Measurements from ENCODE around the gene RERE.

RERE gene

GRCh38 chr1:8639148-8639547, 178.3 kb downstream of the RERE start:
- no peak overlapping the region for H2BK5ac ChIP-seq (ENCODE audit: low read depth, low read length, poor library complexity)
- H2AK5ac ChIP-seq (ENCODE audit: low read length), result no peak overlapping the region
- H3K79me2 ChIP-seq (ENCODE audit: control insufficient read depth, insufficient read depth, low read length, poor library complexity), result peaks cover 2% of the 10 kb centered on the region
- no peak overlapping the region for H3K14ac ChIP-seq (ENCODE audit: low read length)
- H3K27me3 ChIP-seq (ENCODE audit: insufficient read depth, low read length), result no peaks in the 10 kb centered on the region
- H3K4me3 ChIP-seq (ENCODE audit: low read depth, low read length), result no peak overlapping the region
- no peak overlapping the region for H3K4ac ChIP-seq (ENCODE audit: low read depth, low read length)
- H3K4me1 ChIP-seq (ENCODE audit: control insufficient read depth in 1 of 2, insufficient read depth in 2 of 2, low read length in 2 of 2), result no peaks in the 10 kb centered on the region
- H3K9me3 ChIP-seq (ENCODE audit: insufficient read depth, low read depth, low read length), result no peaks in the 10 kb centered on the region
- no peaks in the 10 kb centered on the region for H3K79me1 ChIP-seq (ENCODE audit: low read length)
- no peak overlapping the region for H4K8ac ChIP-seq (ENCODE audit: low read depth, low read length)
- no peak overlapping the region for H3K9ac ChIP-seq (ENCODE audit: low read length)
- H3K18ac ChIP-seq (ENCODE audit: low read length), result no peak overlapping the region
- H2BK120ac ChIP-seq (ENCODE audit: insufficient read depth, low read length, poor library complexity), result no peak overlapping the region
- H3K23ac ChIP-seq (ENCODE audit: low read length), result no peak overlapping the region
- no peak overlapping the region for H2AFZ ChIP-seq (ENCODE audit: insufficient read depth, low read length, poor library complexity)
- H2BK12ac ChIP-seq (ENCODE audit: low read length), result no peak overlapping the region
- DNase-seq, result no peak
- no CpG with 5 or more reads among the region's 5 CpGs for WGBS (ENCODE audit: extremely low coverage, insufficient coverage, insufficient read length)
- no peak overlapping the region for H4K12ac ChIP-seq (ENCODE audit: low read depth, low read length)
- H3K4me2 ChIP-seq (ENCODE audit: low read length), result no peak overlapping the region
- peaks cover 0 to 1% of the 10 kb centered on the region in 2 experiments for H3K36me3 ChIP-seq (ENCODE audit: control insufficient read depth in 1 of 2, insufficient read depth in 2 of 2, low read length in 2 of 2)
- no peak overlapping the region for H4K91ac ChIP-seq (ENCODE audit: low read depth, low read length)
- H3K27ac ChIP-seq (ENCODE audit: low read depth, low read length), result no peak overlapping the region

- H4K12ac ChIP-seq (ENCODE audit: low read depth, low read length), result no peak overlapping the region
- H2BK120ac ChIP-seq (ENCODE audit: insufficient read depth, low read length, poor library complexity), result no peak overlapping the region
- H3K23ac ChIP-seq (ENCODE audit: low read length), result no peak overlapping the region
- DNase-seq, result no peak
- no peak overlapping the region for H3K18ac ChIP-seq (ENCODE audit: low read length)
- no peak overlapping the region for H3K14ac ChIP-seq (ENCODE audit: low read length)
- no peak overlapping the region for H3K4ac ChIP-seq (ENCODE audit: low read depth, low read length)
- H3K4me2 ChIP-seq (ENCODE audit: low read length), result no peak overlapping the region
- H3K9ac ChIP-seq (ENCODE audit: low read length), result no peak overlapping the region
- H3K36me3 ChIP-seq (ENCODE audit: control insufficient read depth in 1 of 2, insufficient read depth in 2 of 2, low read length in 2 of 2), result peaks cover 0 to 2% of the 10 kb centered on the region in 2 experiments
- no peak overlapping the region for H3K27ac ChIP-seq (ENCODE audit: low read depth, low read length)
- H3K4me3 ChIP-seq (ENCODE audit: low read depth, low read length), result no peak overlapping the region
- no peak overlapping the region for H4K91ac ChIP-seq (ENCODE audit: low read depth, low read length)
- H3K4me1 ChIP-seq (ENCODE audit: control insufficient read depth in 1 of 2, insufficient read depth in 2 of 2, low read length in 2 of 2), result peaks cover 0 to 2% of the 10 kb centered on the region in 2 experiments
- H2AK5ac ChIP-seq (ENCODE audit: low read length), result no peak overlapping the region
- no peak overlapping the region for H2AFZ ChIP-seq (ENCODE audit: insufficient read depth, low read length, poor library complexity)
- H2BK5ac ChIP-seq (ENCODE audit: low read depth, low read length, poor library complexity), result no peak overlapping the region
- H3K9me3 ChIP-seq (ENCODE audit: insufficient read depth, low read depth, low read length), result no peaks in the 10 kb centered on the region
- H4K8ac ChIP-seq (ENCODE audit: low read depth, low read length), result no peak overlapping the region
- no CpG with 5 or more reads among the region's 5 CpGs for whole genome bisulfite sequencing (ENCODE audit: extremely low coverage, insufficient coverage, insufficient read length)
- H3K79me1 ChIP-seq (ENCODE audit: low read length), result no peaks in the 10 kb centered on the region
- H3K79me2 ChIP-seq (ENCODE audit: control insufficient read depth, insufficient read depth, low read length, poor library complexity), result no peaks in the 10 kb centered on the region
- no peaks in the 10 kb centered on the region for H3K27me3 ChIP-seq (ENCODE audit: insufficient read depth, low read length)
- H2BK12ac ChIP-seq (ENCODE audit: low read length), result no peak overlapping the region
Observed at GRCh38 chr1:8633741-8634501, 183.5 kb downstream of the RERE start.

GRCh38 chr1:8632102-8632501, 185.3 kb downstream of the RERE start:
- no peak overlapping the region for H4K91ac ChIP-seq (ENCODE audit: low read depth, low read length)
- WGBS (ENCODE audit: extremely low coverage, insufficient coverage, insufficient read length), result no CpG with 5 or more reads among the region's 4 CpGs
- H3K4me1 ChIP-seq (ENCODE audit: control insufficient read depth in 1 of 2, insufficient read depth in 2 of 2, low read length in 2 of 2), result peaks cover 2 to 7% of the 10 kb centered on the region in 2 experiments
- H4K12ac ChIP-seq (ENCODE audit: low read depth, low read length), result no peak overlapping the region
- H3K23ac ChIP-seq (ENCODE audit: low read length), result no peak overlapping the region
- H3K79me1 ChIP-seq (ENCODE audit: low read length), result no peaks in the 10 kb centered on the region
- H3K36me3 ChIP-seq (ENCODE audit: control insufficient read depth in 1 of 2, insufficient read depth in 2 of 2, low read length in 2 of 2), result peaks cover 0 to 2% of the 10 kb centered on the region in 2 experiments
- H3K27me3 ChIP-seq (ENCODE audit: insufficient read depth, low read length), result no peaks in the 10 kb centered on the region
- no peak overlapping the region for H2BK5ac ChIP-seq (ENCODE audit: low read depth, low read length, poor library complexity)
- no peak overlapping the region for H2AFZ ChIP-seq (ENCODE audit: insufficient read depth, low read length, poor library complexity)
- H3K14ac ChIP-seq (ENCODE audit: low read length), result no peak overlapping the region
- no peak overlapping the region for H3K4me3 ChIP-seq (ENCODE audit: low read depth, low read length)
- H3K9ac ChIP-seq (ENCODE audit: low read length), result no peak overlapping the region
- DNase-seq, result no peak
- no peaks in the 10 kb centered on the region for H3K9me3 ChIP-seq (ENCODE audit: insufficient read depth, low read depth, low read length)
- H2AK5ac ChIP-seq (ENCODE audit: low read length), result no peak overlapping the region
- H2BK12ac ChIP-seq (ENCODE audit: low read length), result no peak overlapping the region
- H4K8ac ChIP-seq (ENCODE audit: low read depth, low read length), result no peak overlapping the region
- no peak overlapping the region for H3K4ac ChIP-seq (ENCODE audit: low read depth, low read length)
- H3K27ac ChIP-seq (ENCODE audit: low read depth, low read length), result no peak overlapping the region
- H3K18ac ChIP-seq (ENCODE audit: low read length), result no peak overlapping the region
- no peak overlapping the region for H3K4me2 ChIP-seq (ENCODE audit: low read length)
- H3K79me2 ChIP-seq (ENCODE audit: control insufficient read depth, insufficient read depth, low read length, poor library complexity), result no peaks in the 10 kb centered on the region
- H2BK120ac ChIP-seq (ENCODE audit: insufficient read depth, low read length, poor library complexity), result no peak overlapping the region

- Histone ChIP-seq H3K79me2 (ENCODE audit: control insufficient read depth, insufficient read depth, low read length, poor library complexity) (no peaks in the 10 kb centered on the region), H2AK5ac (ENCODE audit: low read length) (no peak overlapping the region), H3K18ac (ENCODE audit: low read length) (no peak overlapping the region), H3K27me3 (ENCODE audit: insufficient read depth, low read length) (no peaks in the 10 kb centered on the region), H3K4ac (ENCODE audit: low read depth, low read length) (no peak overlapping the region), H3K4me1 (ENCODE audit: control insufficient read depth in 1 of 2, insufficient read depth in 2 of 2, low read length in 2 of 2) (peaks cover 7 to 15% of the 10 kb centered on the region in 2 experiments), H3K9me3 (ENCODE audit: insufficient read depth, low read depth, low read length) (no peaks in the 10 kb centered on the region), H3K9ac (ENCODE audit: low read length) (no peak overlapping the region), H3K4me3 (ENCODE audit: low read depth, low read length) (no peak overlapping the region), H3K27ac (ENCODE audit: low read depth, low read length) (no peak overlapping the region), H3K36me3 (ENCODE audit: control insufficient read depth in 1 of 2, insufficient read depth in 2 of 2, low read length in 2 of 2) (peaks cover 0 to 2% of the 10 kb centered on the region in 2 experiments), H3K4me2 (ENCODE audit: low read length) (no peak overlapping the region), H2BK120ac (ENCODE audit: insufficient read depth, low read length, poor library complexity) (no peak overlapping the region), H3K79me1 (ENCODE audit: low read length) (peaks cover 2% of the 10 kb centered on the region), H2BK12ac (ENCODE audit: low read length) (no peak overlapping the region), H4K91ac (ENCODE audit: low read depth, low read length) (no peak overlapping the region), H2BK5ac (ENCODE audit: low read depth, low read length, poor library complexity) (no peak overlapping the region), H2AFZ (ENCODE audit: insufficient read depth, low read length, poor library complexity) (no peak overlapping the region), H3K23ac (ENCODE audit: low read length) (no peak overlapping the region), H3K14ac (ENCODE audit: low read length) (no peak overlapping the region), H4K12ac (ENCODE audit: low read depth, low read length) (no peak overlapping the region), H4K8ac (ENCODE audit: low read depth, low read length) (no peak overlapping the region)
- peak in 1 of 2 donors; percentile 19 for DNase-seq
- WGBS (ENCODE audit: extremely low coverage, insufficient coverage, insufficient read length), result no CpG with 5 or more reads among the region's 3 CpGs
Observed at GRCh38 chr1:8631163-8631562, 186.3 kb downstream of the RERE start.
